Spleen (tissue), 7 donors: ENCODE data around the gene GSTK1.

ENCODE experiments used
- CTCF ChIP-seq, 11 experiments: fragments of 200-600 bp in 7 of 11; fragments of 450-650 bp in 4 of 11; sonication (generic) in 4 of 11; IDR thresholded peaks in 8 of 11; conservative IDR thresholded peaks in 3 of 11; 1 replicate in 7 of 11; 2 replicates in 4 of 11; pipeline versions ENCODE4 v1.4.0 to v1.8.0; 2016 to 2021; ENCODE audit warnings: antibody characterized with exemption in 11 of 11, inconsistent platforms in 4 of 11, mild to moderate bottlenecking in 1 of 11
- POLR2AphosphoS5 ChIP-seq, 3 donors: sonication (generic); formaldehyde crosslinking; IDR thresholded peaks; one replicate each; pipeline ENCODE4 v1.5.1; 2017; ENCODE audit warnings: antibody characterized with exemption in 3 of 3
- donor health status: DM: no; HTN: no; CAD: no; lungs with moderate emphysema.
- donor health status: DM: no; HTN: no; CAD: no.
- donor health status: DM: no; HTN: no; CAD: no.

DNA sequence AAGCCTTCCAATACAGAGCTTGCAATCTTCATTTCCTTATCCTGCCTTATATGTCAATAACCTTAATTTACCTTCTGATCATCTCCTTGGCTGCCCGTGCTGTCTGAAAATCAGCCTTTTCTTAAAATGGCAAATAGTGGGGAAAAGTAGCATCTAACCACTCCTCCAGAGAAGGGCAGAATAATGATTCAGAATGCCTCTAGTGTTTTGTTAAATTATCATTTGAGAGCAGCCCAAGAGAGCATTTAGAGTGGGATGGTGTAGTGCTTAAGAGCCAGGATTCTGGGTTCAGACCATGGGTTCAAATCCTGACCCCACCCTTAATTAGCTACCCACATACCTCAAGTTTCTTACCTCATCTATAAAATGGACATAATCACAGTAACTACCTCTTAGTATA, 16.9 kb downstream of the GSTK1 start:
- TF ChIP-seq CTCF (IDR thresholded peaks at IDR 0.05 in 8 of 11, conservative IDR thresholded peaks at IDR 0.05 in 3 of 11) = no peak
- TF ChIP-seq POLR2AphosphoS5 (IDR thresholded peaks at IDR 0.05) = no peak
